IPS DF 4.7 (cell line): ENCODE results near the gene STMP1.

Source experiments
- DNase-seq: peaks from one replicate; pipeline ENCODE4 v3.0.0-alpha.2; 2013; ENCODE audit warnings: low spot score; ENCODE audit errors: extremely low read depth

Gene STMP1

DNA sequence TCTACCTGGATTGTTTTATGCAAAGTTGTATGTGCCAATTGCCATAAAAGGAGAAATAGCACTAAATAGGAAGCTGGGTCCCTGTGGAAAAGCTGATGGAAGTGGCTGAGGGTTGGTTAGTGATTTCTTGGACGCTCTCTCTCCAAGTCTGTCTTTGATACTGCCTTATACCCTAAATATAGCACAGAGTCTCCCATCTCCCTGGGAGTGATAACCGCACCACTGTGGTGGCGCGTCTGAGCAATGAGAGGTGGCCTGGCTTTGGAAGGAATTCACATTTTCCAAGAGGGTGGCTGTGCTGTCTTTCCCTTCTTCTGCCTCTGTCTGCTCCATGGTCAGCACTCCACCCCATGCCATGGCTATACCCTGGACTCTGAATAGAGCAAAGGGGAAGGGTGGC lies 31.2 kb downstream of the STMP1 start:
- DNase-seq, result no peak

DNA sequence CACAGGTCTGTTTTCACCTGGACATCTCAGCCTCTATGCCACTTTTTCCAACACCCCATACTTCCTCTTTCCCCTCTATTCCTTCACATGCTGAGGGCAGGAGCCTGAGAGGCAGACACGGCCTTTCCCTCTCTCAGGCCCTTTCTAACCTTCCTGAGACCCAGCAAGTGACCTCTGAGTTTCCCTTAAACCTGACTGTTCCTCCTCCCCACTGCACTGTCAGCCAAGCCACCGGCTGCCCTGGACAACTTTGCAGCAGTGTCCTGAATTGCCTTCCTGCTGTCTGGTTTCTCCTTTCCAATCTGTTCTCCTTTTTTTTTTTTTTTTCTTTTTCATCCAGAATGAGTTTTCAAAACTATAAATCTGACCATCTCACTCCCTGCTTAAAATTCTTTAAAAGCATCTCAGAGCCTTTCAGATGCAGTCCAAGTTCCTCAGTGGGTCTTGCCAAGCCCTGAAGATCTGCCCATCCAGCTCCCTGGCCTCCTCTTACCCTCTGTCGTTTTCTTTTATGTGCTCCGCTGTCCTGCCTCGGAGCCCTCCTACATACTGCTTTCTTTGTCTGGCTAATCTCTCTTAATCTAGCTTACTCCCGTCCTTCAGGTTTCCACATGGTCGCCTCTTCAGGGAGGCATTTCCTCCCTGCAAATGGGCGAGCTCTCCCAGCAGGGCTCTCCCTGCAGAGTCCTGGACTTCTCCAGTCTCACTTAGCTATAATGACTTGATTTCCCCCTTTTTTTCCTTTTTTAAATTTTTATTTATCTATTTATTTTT lies 35.1 kb downstream of the STMP1 start:
- DNase-seq, result no peak

GRCh38 chr7:135704074-135704473 lies 41.8 kb downstream of the STMP1 start:
- DNase-seq, result no peak

GRCh38 chr7:135704698-135705097 lies 42.4 kb downstream of the STMP1 start:
- no peak for DNase-seq

DNA sequence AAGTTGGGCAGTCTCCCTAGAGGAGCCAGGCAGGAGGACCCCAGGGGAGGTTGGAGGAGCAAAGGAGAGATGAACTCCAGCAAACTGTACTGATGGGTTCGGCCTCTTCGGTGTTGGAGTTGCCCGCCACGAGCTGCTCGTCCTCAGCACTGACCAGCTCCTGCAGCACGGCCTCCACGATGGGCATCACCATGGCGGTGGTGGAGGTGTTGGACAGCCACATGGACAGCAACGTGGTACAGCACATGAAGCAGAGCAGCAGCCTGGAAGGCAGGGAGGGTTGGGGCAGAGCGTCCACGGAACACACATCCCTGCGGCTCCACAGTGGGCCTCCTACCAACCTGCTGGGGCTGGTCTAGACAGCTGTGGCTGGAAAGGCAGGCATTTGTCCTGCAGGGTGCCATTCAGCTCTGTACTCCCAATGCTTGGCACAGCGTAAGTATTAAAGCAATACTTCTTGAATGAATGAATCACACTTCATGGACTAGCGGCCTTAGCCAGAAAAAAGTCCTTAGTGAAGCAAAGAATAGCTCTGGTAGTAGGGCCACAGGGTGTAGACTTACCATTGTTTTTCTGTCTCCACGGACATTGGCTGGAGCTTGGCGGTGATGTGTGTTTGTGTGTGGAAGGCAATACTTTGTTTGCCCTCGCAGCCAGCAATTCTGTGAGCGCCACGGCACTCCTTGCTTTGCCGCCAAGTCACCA lies 43.9 kb downstream of the STMP1 start:
- no peak for DNase-seq

DNA sequence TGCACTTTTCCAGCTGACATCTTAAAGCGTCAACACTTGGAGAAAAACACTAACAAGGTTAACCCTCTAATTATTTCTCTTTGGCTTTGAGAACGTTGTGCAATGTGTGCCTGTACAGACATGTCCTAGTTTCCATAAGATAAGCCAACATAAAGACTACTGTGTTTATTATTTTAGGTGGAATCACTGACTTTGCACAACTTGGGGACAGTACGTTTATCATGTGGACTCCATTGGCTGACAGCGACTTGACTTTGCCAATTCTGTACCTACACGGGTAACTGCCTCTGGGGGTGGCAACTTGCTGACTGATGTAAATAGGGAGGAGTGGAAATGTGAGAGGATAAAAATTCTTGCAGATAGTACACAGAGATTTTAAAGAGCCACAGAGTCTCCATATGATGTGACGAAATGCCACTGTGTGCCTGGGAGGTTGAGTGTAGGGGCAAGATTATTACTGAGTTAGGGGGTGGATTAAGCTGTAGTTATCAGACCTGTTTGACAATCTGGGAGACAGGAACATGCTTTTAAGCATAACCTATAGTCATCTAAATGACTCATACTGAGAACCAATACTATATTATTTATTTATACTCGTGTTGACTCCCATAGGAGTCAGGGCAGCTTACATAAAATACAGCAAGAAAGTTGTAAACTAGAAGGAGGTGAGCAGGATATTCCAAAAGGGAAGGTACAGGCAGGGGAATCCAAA lies 44.7 kb downstream of the STMP1 start:
- no peak for DNase-seq

- no peak for DNase-seq
Observed at GRCh38 chr7:135707570-135707966, 45.3 kb downstream of the STMP1 start.

- DNase-seq, result no peak
Observed at GRCh38 chr7:135708041-135708440, 45.7 kb downstream of the STMP1 start.

GRCh38 chr7:135709508-135709907 lies 47.2 kb downstream of the STMP1 start:
- no peak for DNase-seq

GRCh38 chr7:135710417-135711138 lies 48.3 kb downstream of the STMP1 start:
- DNase-seq, result no peak

- no peak for DNase-seq
Observed at GRCh38 chr7:135711139-135711469, 48.8 kb downstream of the STMP1 start.

DNA sequence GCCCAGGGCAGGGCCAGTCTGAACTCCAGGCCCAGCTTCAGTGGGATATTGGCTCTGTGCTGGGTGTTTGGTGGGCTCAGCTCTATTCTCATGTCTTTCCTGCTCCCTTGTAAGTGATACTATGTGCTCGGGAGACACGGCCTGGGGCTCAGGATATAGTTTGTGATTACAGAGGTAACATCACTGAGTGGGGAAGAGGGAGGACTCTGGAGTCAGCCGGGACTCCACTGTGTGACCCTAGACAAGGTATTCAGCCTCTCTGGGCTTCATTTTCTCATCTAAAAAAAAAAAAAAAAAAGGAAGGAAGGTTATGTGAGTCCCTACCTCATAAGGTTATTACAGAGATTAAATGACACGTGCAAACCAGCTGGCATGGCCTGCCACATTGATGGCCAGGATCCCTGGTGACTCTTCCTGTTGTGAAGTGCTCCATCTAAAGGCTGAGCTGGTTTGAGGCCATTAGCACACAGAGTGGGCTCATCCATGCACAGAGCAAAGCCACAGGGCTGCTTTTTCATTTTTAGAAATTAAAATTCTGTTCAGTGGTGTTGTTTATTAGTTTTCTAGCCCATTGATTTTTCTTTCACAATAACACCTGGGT lies 50.0 kb downstream of the STMP1 start:
- no peak for DNase-seq

DNA sequence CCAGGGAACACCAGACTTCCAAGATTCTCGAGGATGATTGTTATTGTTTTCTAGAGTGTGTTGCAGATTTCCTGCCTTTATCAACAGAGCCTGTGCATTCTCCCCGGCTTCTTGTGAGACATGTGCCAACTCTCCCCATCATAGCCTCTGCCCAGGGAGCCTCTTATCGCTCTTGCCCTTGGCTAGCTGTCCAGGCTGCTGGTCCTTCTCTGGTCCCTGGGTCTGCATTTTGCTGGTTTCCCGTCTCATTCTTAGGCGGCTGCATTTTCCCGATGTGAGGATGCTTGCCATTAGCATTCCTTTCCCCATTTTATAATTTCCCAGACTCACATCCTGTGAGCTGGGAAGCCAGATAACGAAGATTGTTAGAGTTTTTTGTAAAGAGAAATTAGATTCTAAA lies 50.5 kb downstream of the STMP1 start:
- no peak for DNase-seq

GRCh38 chr7:135713836-135714470 lies 51.6 kb downstream of the STMP1 start:
- DNase-seq, result no peak

- DNase-seq, result no peak
Observed at GRCh38 chr7:135714534-135715009, 52.3 kb downstream of the STMP1 start.

- no peak for DNase-seq
Observed at GRCh38 chr7:135715055-135715522, 52.8 kb downstream of the STMP1 start.

- no peak for DNase-seq
Observed at GRCh38 chr7:135715673-135716072, 53.4 kb downstream of the STMP1 start.

DNA sequence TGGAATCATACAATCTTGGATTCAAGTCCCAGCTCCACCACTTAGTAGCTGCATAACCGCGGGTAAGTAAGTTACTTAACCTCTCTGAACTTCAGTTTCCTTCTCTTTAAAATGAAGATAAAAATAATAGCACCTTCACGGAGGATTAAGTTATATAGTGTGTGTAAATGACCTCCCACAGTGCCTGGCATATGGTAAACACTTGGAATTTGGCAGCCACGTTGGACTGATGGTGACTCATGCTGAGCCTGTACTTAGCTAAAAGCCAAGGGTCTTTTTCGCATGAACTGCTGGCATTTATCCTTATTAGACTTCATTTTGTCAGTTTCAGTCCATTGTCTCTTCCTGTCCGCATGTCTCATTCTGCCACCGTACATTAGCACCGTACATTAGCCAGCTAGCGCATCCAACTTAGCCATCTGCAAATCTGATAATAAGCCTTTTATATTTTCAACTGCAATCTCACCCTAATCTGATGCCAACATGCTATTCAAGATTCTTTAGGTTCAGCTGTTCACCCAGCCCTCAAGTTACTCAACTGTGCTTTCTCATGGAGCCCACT lies 54.4 kb downstream of the STMP1 start:
- no peak for DNase-seq

DNA sequence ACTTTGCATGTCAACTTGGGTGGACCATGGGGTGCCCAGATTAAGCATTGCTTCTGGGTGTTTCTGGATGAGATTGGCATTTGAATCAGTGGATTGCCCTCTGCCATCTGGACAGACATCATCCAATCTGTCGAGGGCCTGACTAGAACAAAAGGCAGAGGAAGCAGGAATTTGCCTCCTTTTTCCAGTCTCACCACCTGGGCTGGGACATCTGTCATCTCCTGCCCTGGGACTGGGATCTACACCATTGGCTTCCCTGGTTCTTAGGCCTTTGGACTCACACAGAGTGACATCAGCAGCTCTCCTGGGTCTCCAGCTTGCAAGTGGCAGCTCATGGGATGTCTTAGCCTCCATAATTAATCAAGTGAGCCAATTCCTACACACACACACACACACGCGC lies 55.4 kb downstream of the STMP1 start:
- DNase-seq, result no peak

DNA sequence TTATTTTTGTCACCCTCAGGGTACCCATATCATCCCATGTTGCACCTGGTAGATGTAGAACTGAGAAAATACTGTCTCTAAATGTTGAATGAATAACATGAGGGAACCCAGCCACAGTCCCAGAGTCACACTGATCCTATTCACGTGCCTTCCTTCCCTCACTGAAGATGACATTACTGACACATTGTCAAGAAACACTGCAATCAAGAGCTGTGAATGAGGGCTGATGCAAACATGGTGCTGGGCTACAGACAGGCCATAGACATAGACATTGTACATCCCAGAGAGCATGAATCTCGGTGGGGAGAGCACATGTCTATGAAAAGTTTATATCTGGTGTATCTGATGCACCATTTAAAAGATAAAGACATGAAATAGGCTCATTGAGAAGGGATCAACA lies 55.9 kb downstream of the STMP1 start:
- no peak for DNase-seq
